SIG-M5 treated with dmso at 0.1 percent for 504 hours (cell line): ENCODE results near the gene CTXN2.
A peak's percentile ranks its signal among the peaks of the same experiment; 100 is the strongest.

ENCODE experiments used
- DNase-seq: peaks from one replicate; lab custom pipeline; 2025; ENCODE audit not compliant: unreplicated experiment; lab: John Stamatoyannopoulos, UW

Gene CTXN2

DNA sequence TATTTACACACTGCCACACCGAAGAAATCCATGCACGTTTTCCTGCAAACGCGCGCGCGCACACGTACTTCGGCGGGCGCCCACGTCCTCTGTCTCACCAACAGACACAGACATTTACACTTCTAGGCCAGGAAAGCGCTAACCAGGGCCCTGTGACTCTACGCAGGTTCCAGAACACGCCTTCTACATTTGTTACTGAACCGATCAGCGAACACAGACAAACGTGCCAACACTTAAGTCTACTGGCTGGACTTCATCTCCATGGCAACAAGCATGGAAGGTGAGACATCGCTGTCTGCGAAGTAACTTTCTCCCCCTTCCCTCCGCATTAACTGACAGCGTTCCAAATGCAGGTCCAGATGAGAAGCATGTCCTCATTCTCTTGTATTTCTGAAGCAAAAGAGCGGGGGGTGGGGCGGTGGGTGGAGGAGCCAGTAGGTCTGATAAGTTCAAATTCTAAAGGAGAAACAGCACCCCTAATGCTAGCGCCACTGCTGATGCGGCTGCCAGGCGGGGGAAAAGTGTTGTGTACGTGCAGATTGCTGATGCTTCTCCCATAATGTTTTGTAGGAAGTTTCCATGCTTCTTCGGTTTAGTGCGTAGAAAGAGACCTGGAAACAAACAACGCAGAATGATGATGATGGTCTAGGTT lies at the start of gene CTXN2:
CTXN2 (plus strand) TSS at position 92 of the 652 bp plus-strand sequence. CDS start 9,636 bp downstream, outside the sequence.
- no peak for DNase-seq

DNA sequence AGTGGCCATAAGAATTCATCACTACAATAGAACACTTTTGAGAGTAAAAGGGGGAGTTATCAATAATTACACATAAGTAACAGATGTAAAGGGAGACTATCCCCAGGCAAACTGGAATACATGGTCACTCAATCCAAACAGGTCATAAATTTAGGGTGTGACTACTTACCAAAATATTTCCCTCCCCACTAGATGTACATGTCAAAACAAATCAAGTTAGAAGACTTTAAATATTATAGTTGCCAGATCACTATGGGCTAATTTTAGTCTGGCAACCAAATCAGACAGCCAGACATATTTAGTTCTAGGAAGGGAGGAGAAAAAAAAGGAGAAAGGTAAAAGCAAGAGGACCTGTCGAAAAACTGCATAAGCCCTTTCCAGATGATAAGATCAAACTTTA lies 47.6 kb upstream of the CTXN2 start:
- DNase-seq, result no peak

DNA sequence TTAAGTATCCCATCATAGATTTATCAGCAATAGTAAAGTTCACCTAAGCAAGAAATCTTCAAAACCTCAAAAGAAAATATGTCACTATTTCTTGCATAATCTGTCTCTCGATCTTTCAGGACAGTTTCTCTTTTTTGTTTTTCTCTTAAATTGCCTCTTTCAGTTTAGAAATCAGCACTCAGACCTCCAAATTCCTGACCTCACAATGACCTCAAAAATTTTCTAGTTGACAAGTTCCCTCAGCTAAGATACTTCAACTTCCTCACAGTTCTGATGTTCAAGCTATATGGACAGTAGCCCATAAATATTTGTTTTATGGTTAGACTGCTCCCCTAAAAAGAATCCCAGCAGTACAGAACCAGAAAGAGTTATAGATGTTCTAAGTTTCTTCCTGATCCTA lies 46.6 kb upstream of the CTXN2 start:
- no peak for DNase-seq

DNA sequence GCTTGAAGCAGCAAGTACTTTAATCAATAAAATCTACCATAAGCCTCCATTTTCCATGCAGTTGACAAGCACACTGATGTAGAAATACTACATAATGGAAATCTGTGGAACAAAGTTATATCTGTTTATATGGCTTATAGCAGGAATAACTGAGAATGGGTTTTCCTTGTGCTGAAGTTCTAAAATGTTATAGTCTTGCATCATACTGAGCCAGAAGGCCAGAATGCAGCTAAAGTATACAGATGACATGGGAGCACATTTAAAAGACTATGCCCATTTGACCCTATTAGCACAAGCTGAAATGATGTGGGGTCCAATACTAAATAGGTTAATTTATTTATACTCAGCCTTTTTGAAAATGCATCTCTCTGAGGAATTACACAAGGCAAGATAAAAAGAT lies 45.5 kb upstream of the CTXN2 start:
- no peak for DNase-seq

DNA sequence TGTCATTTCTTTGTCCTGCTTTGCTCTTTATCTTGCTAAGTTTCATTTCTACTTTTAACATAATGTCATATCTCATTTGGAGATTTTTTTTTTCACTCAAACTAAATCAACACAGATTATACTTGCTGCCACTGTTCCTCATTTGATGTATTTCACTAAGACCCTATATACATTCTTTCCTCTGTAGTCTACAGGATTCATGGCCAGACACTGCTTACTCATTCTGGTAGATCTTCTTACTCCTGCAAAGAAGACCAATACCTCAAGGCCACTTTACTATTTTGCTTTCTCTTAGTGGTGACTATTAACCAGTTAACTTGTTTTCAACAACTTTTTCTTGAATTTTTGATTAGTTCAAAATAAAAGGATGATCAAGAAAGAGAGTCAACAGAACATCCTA lies 44.1 kb upstream of the CTXN2 start:
- no peak for DNase-seq

DNA sequence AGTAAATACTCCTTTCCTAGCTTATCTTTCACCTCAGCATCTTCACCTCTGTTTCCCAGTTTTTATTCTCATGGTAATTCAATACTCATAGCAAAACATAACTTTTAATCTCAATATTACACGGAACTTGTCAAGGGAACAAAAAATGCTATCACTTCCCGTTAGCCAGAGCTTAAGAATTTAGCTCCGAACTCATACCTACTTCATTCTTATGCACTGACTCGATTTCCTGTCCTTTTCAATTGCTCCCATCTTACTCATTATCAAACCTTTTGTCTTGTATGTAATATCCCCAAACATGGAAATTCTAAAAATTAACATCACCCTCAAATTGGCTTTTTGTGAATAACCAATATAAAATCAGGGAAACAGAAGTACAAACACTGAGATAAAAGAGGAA lies 41.6 kb upstream of the CTXN2 start:
- no peak for DNase-seq

DNA sequence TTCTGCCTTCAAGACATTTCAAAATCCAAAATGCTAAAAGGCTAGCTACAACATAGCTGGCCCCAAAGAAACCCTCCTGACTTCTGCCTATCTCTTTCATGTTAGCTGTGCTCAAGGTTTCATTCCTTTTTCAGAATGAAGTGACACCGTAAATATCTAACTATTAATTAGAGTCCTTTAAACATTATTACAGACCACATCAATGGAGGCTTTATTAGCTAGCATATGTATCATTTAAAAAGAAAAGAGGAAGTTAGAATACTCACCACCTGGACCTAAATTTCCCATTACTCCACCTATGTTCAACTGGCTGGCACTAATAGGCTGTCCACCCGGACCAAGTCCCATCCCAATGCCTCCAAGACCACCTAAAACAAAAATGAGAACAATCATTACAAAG lies 37.9 kb upstream of the CTXN2 start:
- DNase-seq, result no peak

DNA sequence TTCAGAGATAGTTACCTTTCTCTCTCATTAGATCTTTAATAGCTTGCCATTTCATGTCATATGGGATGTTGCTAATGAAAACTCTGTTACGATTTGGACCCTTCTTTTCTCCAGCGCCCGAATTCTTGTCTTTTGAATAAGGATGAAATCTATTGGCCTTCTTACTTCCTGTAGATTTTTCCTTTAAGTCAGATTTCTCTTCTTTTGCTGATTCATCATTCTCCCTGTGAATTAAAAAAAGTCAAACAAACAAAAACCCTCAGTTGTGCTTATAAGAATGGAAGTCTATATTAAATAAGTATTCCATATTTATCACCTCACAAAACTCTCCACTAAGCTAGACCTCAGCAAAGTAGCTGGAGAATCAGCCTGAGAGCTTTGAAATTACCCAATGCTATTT lies 22.8 kb upstream of the CTXN2 start:
- no peak for DNase-seq

DNA sequence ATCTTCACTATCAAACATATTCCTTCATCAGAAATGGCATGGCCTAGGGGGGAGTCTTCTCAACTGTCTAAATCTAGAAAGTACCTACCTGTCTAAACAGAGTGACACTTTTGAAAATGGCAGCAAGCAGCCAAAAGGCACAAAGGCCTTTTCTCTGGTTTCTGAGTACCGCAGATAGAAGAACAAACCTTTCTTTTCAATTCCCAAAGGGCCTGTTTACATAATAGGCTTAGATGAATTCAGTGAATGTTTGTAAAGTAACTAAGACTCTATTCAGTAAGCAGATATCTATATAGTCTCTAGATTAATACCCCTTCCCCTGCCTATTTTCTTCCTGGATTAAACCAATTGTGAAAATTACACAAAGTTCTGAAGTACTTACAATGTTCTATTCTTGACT lies 20.5 kb upstream of the CTXN2 start:
- DNase-seq, result no peak

DNA sequence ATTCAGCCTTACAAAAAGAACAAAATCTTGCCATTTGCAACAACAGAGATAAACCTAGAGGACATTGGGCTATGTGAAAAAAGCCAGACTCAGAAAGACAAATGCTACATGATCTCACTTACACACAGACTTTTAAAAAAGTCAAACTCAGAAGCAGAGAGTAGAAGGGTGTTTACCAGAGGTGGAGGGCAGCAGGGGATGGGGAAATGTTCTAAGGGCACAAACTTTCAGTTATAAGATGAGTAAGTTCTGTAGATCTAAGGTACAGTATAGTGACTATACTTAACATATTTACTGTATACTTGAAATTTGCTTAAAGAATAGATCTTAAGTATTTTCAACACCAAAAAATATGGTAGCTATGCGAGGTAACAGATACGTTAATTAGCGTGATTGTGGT lies 16.3 kb upstream of the CTXN2 start:
- DNase-seq, result no peak

DNA sequence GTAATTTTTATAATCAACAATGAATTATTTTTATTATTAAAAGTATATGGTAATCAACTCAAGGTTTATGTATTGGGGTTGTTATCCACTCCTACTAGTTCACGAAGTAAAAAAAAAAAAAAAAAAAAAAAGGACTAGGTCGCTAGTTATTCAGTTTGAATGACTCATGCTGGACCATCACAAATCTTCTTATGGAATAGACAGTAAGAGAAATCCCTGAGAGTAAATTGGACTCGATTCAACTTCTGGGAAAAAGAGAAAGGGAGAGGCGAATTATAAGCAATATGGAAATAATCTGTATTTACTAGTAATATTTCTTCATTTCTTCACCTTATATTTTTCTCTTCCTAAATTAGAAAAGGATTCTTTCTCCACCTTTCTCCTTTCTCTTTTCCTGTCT lies 15.4 kb upstream of the CTXN2 start:
- no peak for DNase-seq

DNA sequence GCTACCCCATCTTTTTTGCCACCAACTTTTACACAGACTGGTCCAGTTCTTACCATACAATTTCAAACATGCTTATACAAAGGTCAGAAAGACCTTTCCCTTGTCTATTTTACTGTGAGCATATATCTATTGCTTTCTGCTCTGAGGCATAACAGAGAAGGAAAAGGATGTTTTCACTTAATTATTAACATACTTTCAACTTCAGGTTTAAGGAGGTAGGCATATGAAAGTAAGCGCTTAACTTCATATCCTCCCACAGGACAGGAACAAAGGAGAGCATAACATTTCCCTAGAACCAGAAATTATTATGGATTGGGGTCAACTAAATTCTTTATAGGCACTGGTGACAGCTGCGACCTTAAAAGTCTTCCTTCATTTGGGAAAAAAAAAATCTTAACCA lies 14.5 kb upstream of the CTXN2 start:
- DNase-seq, result no peak

DNA sequence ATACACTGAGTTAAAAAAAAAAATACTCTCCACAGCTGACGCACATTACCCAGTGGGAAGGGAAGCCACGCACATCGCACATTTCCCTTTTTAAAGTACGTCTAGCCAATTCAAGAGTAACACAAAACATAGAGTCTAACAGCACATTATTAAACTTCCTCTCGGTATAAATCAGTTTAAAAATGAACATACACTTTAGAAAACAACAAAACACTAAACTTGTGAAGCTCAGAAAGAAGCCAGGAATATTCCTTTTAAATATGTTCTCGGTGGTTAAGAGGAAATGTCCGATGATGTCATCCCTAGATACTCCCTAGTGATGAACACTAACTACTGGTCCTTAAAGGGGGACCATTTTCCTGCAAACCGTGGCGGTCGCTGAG lies 14.1 kb upstream of the CTXN2 start:
- no peak for DNase-seq

DNA sequence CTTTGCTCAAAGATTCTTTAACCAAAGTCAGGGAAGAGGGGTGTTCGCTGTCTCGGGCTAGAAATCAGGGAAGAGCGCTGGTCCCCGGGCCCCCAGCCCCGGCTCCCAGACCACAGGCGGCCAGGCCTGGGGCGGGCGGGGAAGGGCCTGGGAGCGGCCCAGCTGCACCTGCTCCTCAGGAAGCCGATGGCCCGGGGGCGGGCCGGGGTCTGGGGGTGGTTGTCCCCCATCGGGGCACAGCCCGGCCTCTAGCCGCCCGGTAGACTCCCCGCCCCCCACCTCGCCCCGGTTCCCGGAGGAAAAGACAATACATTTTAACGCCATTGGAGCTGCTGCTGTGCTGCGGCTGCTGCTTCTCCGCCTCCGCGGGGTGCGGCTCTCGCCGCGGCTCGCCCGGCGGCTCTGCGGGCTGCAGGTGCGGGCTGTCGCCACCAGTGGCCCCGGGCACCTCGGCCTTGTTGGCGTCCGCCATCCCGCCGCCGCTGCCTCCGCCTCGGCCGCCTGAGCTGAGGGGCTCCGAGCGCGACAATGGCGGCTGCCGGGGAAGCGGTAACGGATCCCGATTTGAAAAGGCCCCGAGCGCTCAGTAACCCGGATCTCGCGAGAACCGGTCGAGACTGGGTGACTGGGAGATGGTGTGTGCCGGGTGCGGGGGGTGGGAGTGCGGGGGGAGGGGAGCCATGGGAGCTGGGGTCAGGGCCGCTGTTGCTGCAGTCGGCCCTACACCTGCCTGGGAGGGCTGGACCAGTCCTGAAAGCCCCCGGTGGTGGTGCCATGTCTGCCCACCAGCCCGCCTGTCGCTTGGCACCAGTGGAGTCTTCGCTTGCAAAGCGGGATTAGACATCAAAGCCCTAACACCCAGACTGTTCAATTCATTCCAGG lies 13.5 kb upstream of the CTXN2 start, which contains the start of gene MYEF2:
MYEF2 (minus strand) TSS at position 530 of the 882 bp plus-strand sequence; CDS start at position 472, 58 bp downstream.
- no peak for DNase-seq

DNA sequence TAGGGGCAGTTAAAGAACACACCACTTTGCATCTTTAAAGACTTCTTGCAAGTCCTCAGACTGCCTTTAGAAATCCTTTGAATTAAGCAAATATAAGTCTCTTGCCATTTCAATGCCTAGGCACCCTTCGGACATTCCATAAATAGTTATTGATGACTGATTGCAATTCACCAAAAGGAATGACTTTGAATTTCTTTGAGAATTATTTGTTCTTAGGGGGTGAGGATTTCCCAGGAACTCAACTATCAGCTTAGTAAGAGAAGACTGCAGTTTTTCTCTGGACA lies 12.9 kb upstream of the CTXN2 start:
- DNase-seq, result no peak

DNA sequence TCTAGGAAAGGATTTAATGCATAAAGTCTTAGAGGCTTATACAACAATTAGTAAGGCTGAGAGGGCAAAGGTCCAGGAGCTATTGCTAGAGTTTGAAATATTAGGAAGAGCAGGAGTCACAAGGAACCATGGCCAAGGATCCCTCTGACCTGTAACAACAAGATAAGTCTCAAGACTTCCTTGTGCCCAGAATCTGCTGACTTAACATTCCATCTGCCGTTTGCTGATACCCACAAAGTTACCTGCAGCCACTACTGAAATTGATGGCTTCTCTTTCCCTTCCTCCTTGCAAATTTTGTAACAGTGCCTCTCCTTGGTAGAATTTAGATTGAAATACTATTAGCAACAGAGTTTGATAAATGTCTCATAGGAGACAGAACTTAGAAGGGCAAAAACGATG lies 8.7 kb upstream of the CTXN2 start:
- no peak for DNase-seq

DNA sequence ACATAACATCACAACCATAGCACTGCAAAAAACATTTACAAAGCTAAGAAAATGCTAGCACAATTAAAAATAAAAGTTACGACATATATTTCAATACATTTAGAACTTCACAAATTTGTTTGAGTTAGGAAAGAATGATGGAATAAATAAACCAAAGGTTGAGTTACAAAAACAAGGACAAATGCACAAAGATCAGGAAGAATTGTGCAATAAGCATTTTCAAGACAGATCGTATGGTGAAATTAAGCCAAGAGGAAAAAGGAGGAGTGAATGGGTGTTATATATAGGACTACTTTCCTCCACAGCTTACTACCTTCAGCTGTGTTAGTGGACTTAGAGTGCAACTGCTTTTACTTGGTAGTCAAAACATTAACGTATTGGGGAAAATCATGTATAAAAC lies 5.9 kb upstream of the CTXN2 start:
- DNase-seq, result no peak

DNA sequence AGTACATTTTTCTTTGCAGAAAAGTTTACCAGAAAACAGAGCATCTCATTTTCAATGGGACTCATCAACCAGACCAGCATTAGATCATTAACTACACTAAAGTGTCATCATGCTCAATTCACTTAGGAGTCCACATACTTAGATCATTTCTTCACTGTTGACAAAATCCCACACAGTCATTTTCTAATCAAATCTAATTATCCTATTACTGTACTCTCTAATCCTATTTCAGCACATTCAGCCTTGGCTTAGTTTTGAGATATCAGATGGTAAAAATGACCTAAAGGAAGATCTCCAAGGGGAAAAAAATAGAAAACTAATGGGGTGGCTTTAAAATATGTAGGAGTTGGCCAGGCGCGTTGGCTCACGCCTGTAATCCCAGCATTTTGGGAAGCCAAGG lies 5.2 kb upstream of the CTXN2 start:
- no peak for DNase-seq

DNA sequence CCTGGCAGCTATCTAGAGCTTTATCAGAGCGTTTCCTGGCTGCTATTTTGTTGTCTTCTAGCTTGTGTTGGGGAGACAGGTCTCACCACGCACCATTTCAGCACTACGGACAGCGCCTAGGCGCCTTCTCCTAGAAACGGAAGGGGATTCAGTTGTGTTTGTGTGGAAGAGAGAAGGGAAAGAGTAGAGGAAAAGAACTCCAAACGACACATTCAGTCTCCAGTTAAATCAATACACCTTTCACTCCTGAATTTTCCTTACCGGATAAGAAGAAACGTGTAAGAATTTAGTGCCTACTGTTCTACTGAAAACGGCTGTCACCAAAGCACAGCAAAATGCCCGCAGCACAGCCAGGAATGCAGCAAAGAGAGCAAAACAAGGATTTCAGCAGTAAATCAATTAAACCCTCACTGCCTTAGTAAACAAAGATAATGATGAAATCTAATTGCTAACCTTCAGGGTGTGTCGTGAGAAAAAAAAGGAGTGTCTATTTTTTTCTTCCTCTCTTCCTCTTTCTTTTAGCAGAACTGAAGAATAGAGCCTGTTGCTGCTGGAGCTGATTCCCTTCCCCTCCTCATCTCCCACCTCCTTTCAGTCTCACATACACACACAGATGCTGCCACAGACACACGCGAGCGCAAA lies 412 bp upstream of the CTXN2 start:
- peak; percentile 14 for DNase-seq

DNA sequence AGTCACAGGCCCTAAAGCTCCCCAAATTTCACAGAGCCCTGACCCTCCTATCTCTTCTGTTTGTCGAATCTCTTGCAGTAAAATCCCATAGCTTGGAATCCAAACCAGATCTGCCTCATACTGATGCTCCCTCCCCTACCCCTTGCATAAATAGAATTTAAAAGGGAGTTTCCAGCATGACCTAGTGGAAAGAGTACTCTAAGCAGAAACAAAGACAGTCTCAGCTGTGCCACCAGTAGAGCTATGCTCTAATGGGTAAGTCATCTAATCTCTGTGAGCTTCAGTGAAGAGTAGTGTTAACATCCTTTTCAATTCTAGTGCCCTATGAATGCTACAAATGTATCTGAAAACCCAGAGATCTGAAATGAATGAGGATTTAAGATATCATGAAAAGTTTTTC lies 10.6 kb downstream of the CTXN2 start:
- no peak for DNase-seq

DNA sequence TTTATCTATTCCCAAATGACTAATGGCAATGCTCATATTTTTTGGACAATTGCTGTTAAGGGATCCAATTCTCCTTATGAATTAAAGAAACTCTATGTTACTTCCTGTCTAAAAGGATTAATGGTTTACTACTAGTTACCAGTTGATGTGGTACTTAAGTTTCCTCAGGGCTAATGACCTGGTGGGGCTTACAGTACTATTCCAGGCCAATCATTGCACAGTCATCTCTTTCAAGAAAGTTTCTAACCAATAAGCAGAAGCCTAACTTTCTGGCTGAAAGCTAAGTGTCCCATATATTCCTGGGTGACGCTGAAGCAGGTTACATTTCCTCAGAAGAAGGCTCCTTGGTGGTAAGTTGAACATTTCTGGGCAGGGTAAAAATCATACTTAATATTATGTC lies 14.5 kb downstream of the CTXN2 start, which contains the start of gene SLC12A1:
SLC12A1 (plus strand) TSS at position 322 of the 400 bp plus-strand sequence. CDS start 1,418 bp downstream, outside the sequence.
- no peak for DNase-seq

DNA sequence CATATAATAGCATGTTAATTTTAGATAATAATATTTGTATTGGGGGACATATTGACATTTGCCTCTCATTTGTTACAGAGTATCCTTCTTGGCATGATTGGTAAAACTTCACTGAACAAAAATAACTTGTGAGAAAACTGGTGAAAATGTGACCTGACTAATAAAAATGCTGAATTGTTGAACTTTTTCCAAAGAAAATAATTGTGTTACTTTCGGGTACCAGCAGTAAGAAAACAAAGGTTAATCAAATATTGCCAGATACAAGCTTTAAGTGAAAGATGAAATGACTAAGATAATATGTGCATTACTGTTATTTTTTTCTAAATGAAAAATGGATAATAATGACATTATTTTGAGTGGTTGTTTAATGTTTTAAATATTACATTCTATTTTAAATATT lies 29.8 kb downstream of the CTXN2 start:
- no peak for DNase-seq
